ENCODE measurements around the gene GCFC2.

GCFC2 gene

GRCh38 chr2:75621228-75621627 is 89.5 kb downstream of the GCFC2 start:
- no peak for DNase-seq

- no peak for DNase-seq
These were observed 90.6 kb downstream of the GCFC2 start for GRCh38 chr2:75619956-75620740.

GRCh38 chr2:75616933-75617332 is 93.8 kb downstream of the GCFC2 start:
- DNase-seq = no peak

- DNase-seq = no peak
These were observed 94.3 kb downstream of the GCFC2 start for GRCh38 chr2:75616406-75616805.

- DNase-seq = no peak
These were observed 96.5 kb downstream of the GCFC2 start for GRCh38 chr2:75614162-75614651.

GRCh38 chr2:75612862-75613243 is 97.9 kb downstream of the GCFC2 start:
- DNase-seq = no peak
